GM08714 (cell line): Measurements from ENCODE around the gene KIF25.

Experiments
- H3K4me3 ChIP-seq: fragments of 200-500 bp; sonication (Bioruptor generic); 2 replicates; pipeline ENCODE4 v1.5.1; 2014; ENCODE audit warnings: mild to moderate bottlenecking, low read length, inconsistent platforms
- ZNF274 ChIP-seq: IDR thresholded peaks from 2 replicates; pipeline ENCODE4 v1.6.1; 2012; ENCODE audit warnings: mild to moderate bottlenecking, low read depth, low read length

KIF25 gene

GRCh38 chr6:168086066-168086465, 88.6 kb downstream of the KIF25 start:
- TF ChIP-seq ZNF274, result no peak
- H3K4me3 ChIP-seq, result no peak overlapping the region

GRCh38 chr6:168086616-168087015, 89.1 kb downstream of the KIF25 start:
- H3K4me3 ChIP-seq, result no peak overlapping the region
- TF ChIP-seq ZNF274, result no peak

GRCh38 chr6:168087436-168088160, 90.1 kb downstream of the KIF25 start:
- H3K4me3 ChIP-seq, result no peak overlapping the region

GRCh38 chr6:168088161-168089053, 90.9 kb downstream of the KIF25 start:
- no peak overlapping the region for H3K4me3 ChIP-seq
- TF ChIP-seq ZNF274, result no peak

More at GRCh38 chr6:168087436-168088160, 90.1 kb downstream of the KIF25 start:
- no peak for TF ChIP-seq ZNF274

- no peak overlapping the region for H3K4me3 ChIP-seq
- TF ChIP-seq ZNF274, result no peak
Measured at GRCh38 chr6:168089186-168090063, 92.0 kb downstream of the KIF25 start.

GRCh38 chr6:168090064-168090690, 92.7 kb downstream of the KIF25 start:
- no peak for TF ChIP-seq ZNF274
- H3K4me3 ChIP-seq, result no peak overlapping the region

- no peak for TF ChIP-seq ZNF274
Measured at GRCh38 chr6:168090706-168091105, 93.2 kb downstream of the KIF25 start.

GRCh38 chr6:168091381-168092264, 94.2 kb downstream of the KIF25 start:
- no peak for TF ChIP-seq ZNF274
- no peak overlapping the region for H3K4me3 ChIP-seq

More at GRCh38 chr6:168090706-168091105, 93.2 kb downstream of the KIF25 start:
- H3K4me3 ChIP-seq, result no peak overlapping the region

- no peak for TF ChIP-seq ZNF274
- H3K4me3 ChIP-seq, result no peak overlapping the region
Measured at GRCh38 chr6:168092541-168092940, 95.1 kb downstream of the KIF25 start.

- H3K4me3 ChIP-seq, result no peak overlapping the region
- TF ChIP-seq ZNF274, result no peak
Measured at GRCh38 chr6:168093071-168093505, 95.6 kb downstream of the KIF25 start.

- no peak for TF ChIP-seq ZNF274
- no peak overlapping the region for H3K4me3 ChIP-seq
Measured at GRCh38 chr6:168093634-168094033, 96.2 kb downstream of the KIF25 start.
